ENCODE measurements around the gene CAPN12. TPM values are rescaled to one million over a fixed set of nuclear protein-coding genes. Genes with fewer than 3 reads are reported as not detected.
"Not testable (repeated sequence)": the region's sequence is repeated elsewhere in the genome, so short reads cannot be mapped to it uniquely, and the experiment has no call there.

Gene CAPN12
- total RNA-seq, 1 donor from 2014 or later = 7.3 TPM

- H3K4me3 ChIP-seq (ENCODE audit: low read depth, low read length) = no peak overlapping the region
- no peak for TF ChIP-seq CTCF (conservative IDR thresholded peaks at IDR 0.05; ENCODE audit: low read depth, low read length)
- DNase-seq (ENCODE audit: low read depth) = no peak
Observed at GRCh38 chr19:38778733-38779132, 34.5 kb upstream of the CAPN12 start.

GRCh38 chr19:38774181-38774950 lies 30.1 kb upstream of the CAPN12 start:
- no peak for TF ChIP-seq CTCF (conservative IDR thresholded peaks at IDR 0.05; ENCODE audit: low read depth, low read length)
- DNase-seq (ENCODE audit: low read depth) = no peak
- H3K4me3 ChIP-seq (ENCODE audit: low read depth, low read length) = no peak overlapping the region

GRCh38 chr19:38773469-38774177 lies 29.3 kb upstream of the CAPN12 start, which contains the start of gene LGALS7:
LGALS7 (minus strand) TSS chr19:38773517; CDS start chr19:38773492, 25 bp downstream.
- DNase-seq (ENCODE audit: low read depth) = no peak
- H3K4me3 ChIP-seq (ENCODE audit: low read depth, low read length) = no peak within 1 kb of the TSS
- TF ChIP-seq CTCF (conservative IDR thresholded peaks at IDR 0.05; ENCODE audit: low read depth, low read length) = no peak

GRCh38 chr19:38771569-38771968 lies 27.3 kb upstream of the CAPN12 start:
- H3K4me3 ChIP-seq (ENCODE audit: low read depth, low read length) = not testable (repeated sequence)

GRCh38 chr19:38770949-38771275 lies 26.6 kb upstream of the CAPN12 start:
- not testable (repeated sequence) for DNase-seq (ENCODE audit: low read depth); H3K4me3 ChIP-seq (ENCODE audit: low read depth, low read length)

More at GRCh38 chr19:38771569-38771968, 27.3 kb upstream of the CAPN12 start:
- not testable (repeated sequence) for DNase-seq (ENCODE audit: low read depth)

GRCh38 chr19:38770228-38770948 lies 26.1 kb upstream of the CAPN12 start:
- H3K4me3 ChIP-seq (ENCODE audit: low read depth, low read length); DNase-seq (ENCODE audit: low read depth): not testable (repeated sequence)

GRCh38 chr19:38769635-38770211 lies 25.4 kb upstream of the CAPN12 start:
- TF ChIP-seq CTCF (conservative IDR thresholded peaks at IDR 0.05; ENCODE audit: low read depth, low read length) = peak; percentile 60
- no peak for DNase-seq (ENCODE audit: low read depth)
- no peak overlapping the region for H3K4me3 ChIP-seq (ENCODE audit: low read depth, low read length)

GRCh38 chr19:38766276-38767047 lies 22.2 kb upstream of the CAPN12 start:
- DNase-seq (ENCODE audit: low read depth) = no peak
- no peak for TF ChIP-seq CTCF (conservative IDR thresholded peaks at IDR 0.05; ENCODE audit: low read depth, low read length)
- no peak overlapping the region for H3K4me3 ChIP-seq (ENCODE audit: low read depth, low read length)

Measured in epithelial cell of proximal tubule (primary cell).